Sigmoid colon (tissue), 7 donors: Measurements from ENCODE around the gene AQR. TPM values are rescaled to one million over a fixed set of nuclear protein-coding genes. Genes with fewer than 3 reads are reported as not detected.

Experiments used
- DNase-seq: peaks from one replicate; pipeline ENCODE4 v3.0.0-alpha.2; 2019
- H3K27ac ChIP-seq, 4 donors: fragments of 200-600 bp; sonication (generic); one replicate each; pipeline ENCODE4 v1.5.1; 2016 to 2019; ENCODE audit warnings: mild to moderate bottlenecking in 1 of 4
- H3K27me3 ChIP-seq, 3 donors: fragments of 200-600 bp; sonication (generic); one replicate each; pipeline ENCODE4 v1.5.1; 2019; ENCODE audit warnings: mild to moderate bottlenecking in 1 of 3
- H3K36me3 ChIP-seq, 4 donors: fragments of 200-600 bp; sonication (generic); one replicate each; pipeline ENCODE4 v1.5.1; 2016 to 2019
- H3K4me1 ChIP-seq, 4 donors: fragments of 200-600 bp; sonication (generic); one replicate each; pipeline ENCODE4 v1.5.1; 2017 to 2019
- H3K4me3 ChIP-seq, 4 donors: fragments of 200-600 bp; sonication (generic); one replicate each; pipeline ENCODE4 v1.5.1; 2017 to 2019; ENCODE audit warnings: mild to moderate bottlenecking in 2 of 4, moderate library complexity in 1 of 4
- H3K9me3 ChIP-seq, 4 donors: fragments of 200-600 bp in 3 of 4; sonication (generic) in 3 of 4; one replicate each; pipeline versions ENCODE4 v1.5.1 to v1.6.1; 2013 to 2019
- CTCF ChIP-seq, 4 experiments: fragments of 450-650 bp in 3 of 4; fragments of 200-600 bp in 1 of 4; IDR thresholded peaks; one replicate each; pipeline ENCODE4 v1.5.1; 2016 to 2019; ENCODE audit warnings: antibody characterized with exemption in 4 of 4, mild to moderate bottlenecking in 3 of 4, moderate library complexity in 2 of 4
- EP300 ChIP-seq, 4 donors: sonication (generic); formaldehyde crosslinking; IDR thresholded peaks; one replicate each; pipeline ENCODE4 v1.6.1; 2017; ENCODE audit warnings: antibody characterized with exemption in 4 of 4
- POLR2A ChIP-seq, 2 donors: fragments of 450-650 bp; IDR thresholded peaks; one replicate each; pipeline ENCODE4 v1.6.1; 2016; ENCODE audit warnings: antibody characterized with exemption in 2 of 2, mild to moderate bottlenecking in 2 of 2, moderate library complexity in 2 of 2
- POLR2AphosphoS5 ChIP-seq, 4 donors: sonication (generic); formaldehyde crosslinking; IDR thresholded peaks; one replicate each; pipeline ENCODE4 v1.6.1; 2017; ENCODE audit warnings: antibody characterized with exemption in 4 of 4
- whole genome bisulfite sequencing, 2 donors: extraction: QIAGEN DNeasy Blood & Tissue Kit; methylation state at CpG; one replicate each; pipeline ENCODE4 v1.1.7; 2013; 5-methylcytosine and 5-hydroxymethylcytosine counted together
- intact Hi-C: fragments of 100-400 bp; cut with DNase I; formaldehyde crosslinking; loops from one replicate; pipeline ENCODE4 v1.15.1; 2023
- polyA plus RNA-seq, 3 donors: library from polyadenylated mRNA; stranded (reverse); fragments of 200-250 nt; gene quantifications; one replicate each; pipeline ENCODE4 v1.2.3, GENCODE V29; 2013
- total RNA-seq, 4 donors: library from RNA; depleted of rRNA; stranded (reverse); fragments of >200 nt; gene quantifications; one replicate each; pipeline ENCODE4 v1.1.0, GENCODE V29; 2016
- donor health status: healthy with polysubstance abuse.
- donor health status: Bipolar disorder and iron deficiency.
- donor health status: healthy.

The AQR gene
- total and polyA plus RNA-seq, 7 donors, result 3.7 to 24.2 (median 17.4) TPM

GRCh38 chr15:34993877-34994276, 24.3 kb upstream of the AQR start:
- no peaks in the 10 kb centered on the region for H3K27me3 ChIP-seq
- intact Hi-C loops, result no loop called here
- no peak for DNase-seq
- WGBS, 2 donors, result 81 to 86% methylated on average over 4 of the region's 4 CpGs
- H3K4me1 ChIP-seq, result peaks cover 0 to 4% (median 2%) of the 10 kb centered on the region in 4 donors
- H3K4me3 ChIP-seq, result no peak overlapping the region
- TF ChIP-seq POLR2AphosphoS5 (IDR thresholded peaks at IDR 0.05), result no peak
- TF ChIP-seq CTCF (IDR thresholded peaks at IDR 0.05), result no peak
- no peak for TF ChIP-seq POLR2A (IDR thresholded peaks at IDR 0.05)
- no peak for TF ChIP-seq EP300 (IDR thresholded peaks at IDR 0.05)
- no peak overlapping the region for H3K27ac ChIP-seq
- no peaks in the 10 kb centered on the region for H3K36me3 ChIP-seq
- H3K9me3 ChIP-seq, result no peaks in the 10 kb centered on the region

GRCh38 chr15:34993412-34993811, 23.9 kb upstream of the AQR start:
- Histone ChIP-seq H3K4me1 (peaks cover 0 to 6% (median 2%) of the 10 kb centered on the region in 4 donors), H3K9me3 (no peaks in the 10 kb centered on the region), H3K27me3 (no peaks in the 10 kb centered on the region), H3K36me3 (no peaks in the 10 kb centered on the region), H3K27ac (no peak overlapping the region), H3K4me3 (no peak overlapping the region)
- intact Hi-C loops, result no loop called here
- no peak for DNase-seq
- 83 to 84% methylated on average over 6 of the region's 6 CpGs for WGBS, 2 donors
- no peak for TF ChIP-seq EP300 (IDR thresholded peaks at IDR 0.05)
- no peak for TF ChIP-seq POLR2AphosphoS5 (IDR thresholded peaks at IDR 0.05)
- TF ChIP-seq CTCF (IDR thresholded peaks at IDR 0.05), result no peak
- no peak for TF ChIP-seq POLR2A (IDR thresholded peaks at IDR 0.05)

- Histone ChIP-seq H3K27me3 (no peaks in the 10 kb centered on the region), H3K4me3 (peak within 1 kb of the TSS; percentile 71 to 82 (median 74)), H3K9me3 (no peaks in the 10 kb centered on the region), H3K36me3 (peaks cover 0 to 14% (median 0%) of the 10 kb centered on the region in 4 donors), H3K27ac (peak within 1 kb of the TSS; percentile 91 to 95 (median 93)), H3K4me1 (peaks cover 0 to 36% (median 30%) of the 10 kb centered on the region in 4 donors)
- intact Hi-C loops, result loop anchor here (1.0 to 10.0 kb wide), 3 partner anchors 19 to 763 kb away; partner anchors contain the start of genes AQR, DPH6 and EMC4
- peak; percentile 87 for DNase-seq
- WGBS, 2 donors, result 0% methylated on average over 60 of the region's 60 CpGs
- TF ChIP-seq EP300 (IDR thresholded peaks at IDR 0.05) (no peak), CTCF (IDR thresholded peaks at IDR 0.05) (no peak), POLR2AphosphoS5 (IDR thresholded peaks at IDR 0.05) (peak; percentile 57 to 84 (median 73)), POLR2A (IDR thresholded peaks at IDR 0.05) (peak; percentile 37 to 41)
Observed at GRCh38 chr15:34988027-34988902, 18.7 kb upstream of the AQR start, which contains the start of gene ZNF770. TSS of gene ZNF770 (minus strand) at chr15:34988287. CDS start at chr15:34983434, 4,853 bp downstream.

- Histone ChIP-seq H3K4me1 (peaks cover 0 to 36% (median 30%) of the 10 kb centered on the region in 4 donors), H3K36me3 (peaks cover 0 to 20% (median 2%) of the 10 kb centered on the region in 4 donors), H3K27me3 (no peaks in the 10 kb centered on the region), H3K4me3 (peak overlapping the region; percentile 71 to 82 (median 74)), H3K9me3 (no peaks in the 10 kb centered on the region), H3K27ac (peak overlapping the region; percentile 91 to 95 (median 93))
- TF ChIP-seq POLR2AphosphoS5 (IDR thresholded peaks at IDR 0.05) (no peak), POLR2A (IDR thresholded peaks at IDR 0.05) (no peak), EP300 (IDR thresholded peaks at IDR 0.05) (no peak), CTCF (IDR thresholded peaks at IDR 0.05) (no peak)
- intact Hi-C loops, result loop anchor here (1.0 to 10.0 kb wide), 3 partner anchors 18 to 763 kb away; partner anchors contain the start of genes AQR, DPH6 and EMC4
- no peak for DNase-seq
- 0 to 1% methylated on average over 16 of the region's 16 CpGs for WGBS, 2 donors
Observed at GRCh38 chr15:34987609-34988026, 18.1 kb upstream of the AQR start.
